ENCODE data around the gene DNAAF5.

The DNAAF5 gene

GRCh38 chr7:815284-816216 is 89.1 kb downstream of the DNAAF5 start:
- peak in 1 of 2 donors; percentile 11 for DNase-seq (ENCODE audit: low read depth in 2 of 2)

GRCh38 chr7:816300-816750 is 89.8 kb downstream of the DNAAF5 start:
- DNase-seq (ENCODE audit: low read depth in 2 of 2): peak; percentile 93 to 96

- DNase-seq (ENCODE audit: low read depth in 2 of 2): peak; percentile 53 to 61
Observed at GRCh38 chr7:816751-817671, 90.5 kb downstream of the DNAAF5 start.

- no peak for DNase-seq (ENCODE audit: low read depth in 2 of 2)
Observed at GRCh38 chr7:818031-818699, 91.7 kb downstream of the DNAAF5 start.

- DNase-seq (ENCODE audit: low read depth in 2 of 2): no peak
Observed at GRCh38 chr7:820341-820740, 93.8 kb downstream of the DNAAF5 start.

- no peak for DNase-seq (ENCODE audit: low read depth in 2 of 2)
Observed at GRCh38 chr7:821688-822087, 95.2 kb downstream of the DNAAF5 start.

GRCh38 chr7:822692-823276 is 96.3 kb downstream of the DNAAF5 start:
- no peak for DNase-seq (ENCODE audit: low read depth in 2 of 2)

GRCh38 chr7:823649-824048 is 97.2 kb downstream of the DNAAF5 start:
- DNase-seq (ENCODE audit: low read depth in 2 of 2): no peak

- DNase-seq (ENCODE audit: low read depth in 2 of 2): no peak
Observed at GRCh38 chr7:824081-824480, 97.6 kb downstream of the DNAAF5 start.

- no peak for DNase-seq (ENCODE audit: low read depth in 2 of 2)
Observed at GRCh38 chr7:824664-825063, 98.2 kb downstream of the DNAAF5 start.

GRCh38 chr7:825386-825785 is 98.9 kb downstream of the DNAAF5 start:
- DNase-seq (ENCODE audit: low read depth in 2 of 2): no peak

GRCh38 chr7:826230-826917 is 99.9 kb downstream of the DNAAF5 start:
- no peak for DNase-seq (ENCODE audit: low read depth in 2 of 2)

GRCh38 chr7:828793-829561 is 102.5 kb downstream of the DNAAF5 start:
- DNase-seq (ENCODE audit: low read depth in 2 of 2): no peak

- no peak for DNase-seq (ENCODE audit: low read depth in 2 of 2)
Observed at GRCh38 chr7:830069-830468, 103.6 kb downstream of the DNAAF5 start.

- no peak for DNase-seq (ENCODE audit: low read depth in 2 of 2)
Observed at GRCh38 chr7:831596-832166, 105.2 kb downstream of the DNAAF5 start.

GRCh38 chr7:832167-832967 is 105.9 kb downstream of the DNAAF5 start, which contains the start of gene SUN1:
Gene SUN1 (plus strand): TSS chr7:832476. CDS start chr7:832525, 49 bp downstream.
- peak; percentile 39 to 40 for DNase-seq (ENCODE audit: low read depth in 2 of 2)

- no peak for DNase-seq (ENCODE audit: low read depth in 2 of 2)
Observed at GRCh38 chr7:832968-833424, 106.5 kb downstream of the DNAAF5 start.

GRCh38 chr7:833601-834258 is 107.2 kb downstream of the DNAAF5 start:
- DNase-seq (ENCODE audit: low read depth in 2 of 2): no peak

Data from stimulated activated CD8-positive, alpha-beta memory T cell treated with anti-CD3 and anti-CD28 coated beads, Interleukin-2, amount 100 ng/mL, for 48 hours (primary cell).